ENCODE measurements around the gene LRSAM1. TPM values are rescaled to one million over a fixed set of nuclear protein-coding genes. Genes with fewer than 3 reads are reported as not detected.

The LRSAM1 gene
- total and polyA plus RNA-seq, 11 donors = 21.9 to 42.2 (median 31.6) TPM

DNA sequence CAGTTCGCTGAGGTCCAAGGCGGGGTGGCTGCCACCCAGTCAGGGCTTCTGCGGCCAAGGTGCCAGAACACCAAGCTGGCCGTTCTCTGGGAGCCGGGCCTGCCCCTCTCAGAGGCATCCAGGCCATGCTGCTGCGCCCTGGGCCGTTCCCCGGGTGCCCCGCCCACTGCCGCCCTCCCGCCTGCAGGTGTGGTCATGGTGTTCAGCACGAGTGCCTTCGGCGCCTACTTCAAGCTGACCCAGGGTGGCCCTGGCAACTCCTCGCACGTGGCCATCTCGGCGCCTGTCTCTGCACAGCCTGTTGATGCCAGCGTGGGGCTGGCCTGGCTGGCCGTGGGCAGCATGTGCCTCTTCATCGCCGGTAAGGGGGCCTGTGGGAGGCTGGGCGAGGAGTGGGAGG is 46.7 kb upstream of the LRSAM1 start:
- peaks cover 0 to 63% (median 39%) of the 10 kb centered on the region in 9 donors for H3K36me3 ChIP-seq
- ATAC-seq (no peak), DNase-seq (no peak)
- 87 to 96% (median 95%) methylated on average over 18 to 23 of the region's 23 CpGs for WGBS, 4 donors
- peaks cover 0 to 16% (median 11%) of the 10 kb centered on the region in 12 donors for H3K4me1 ChIP-seq
- TF ChIP-seq, protein P1, sequence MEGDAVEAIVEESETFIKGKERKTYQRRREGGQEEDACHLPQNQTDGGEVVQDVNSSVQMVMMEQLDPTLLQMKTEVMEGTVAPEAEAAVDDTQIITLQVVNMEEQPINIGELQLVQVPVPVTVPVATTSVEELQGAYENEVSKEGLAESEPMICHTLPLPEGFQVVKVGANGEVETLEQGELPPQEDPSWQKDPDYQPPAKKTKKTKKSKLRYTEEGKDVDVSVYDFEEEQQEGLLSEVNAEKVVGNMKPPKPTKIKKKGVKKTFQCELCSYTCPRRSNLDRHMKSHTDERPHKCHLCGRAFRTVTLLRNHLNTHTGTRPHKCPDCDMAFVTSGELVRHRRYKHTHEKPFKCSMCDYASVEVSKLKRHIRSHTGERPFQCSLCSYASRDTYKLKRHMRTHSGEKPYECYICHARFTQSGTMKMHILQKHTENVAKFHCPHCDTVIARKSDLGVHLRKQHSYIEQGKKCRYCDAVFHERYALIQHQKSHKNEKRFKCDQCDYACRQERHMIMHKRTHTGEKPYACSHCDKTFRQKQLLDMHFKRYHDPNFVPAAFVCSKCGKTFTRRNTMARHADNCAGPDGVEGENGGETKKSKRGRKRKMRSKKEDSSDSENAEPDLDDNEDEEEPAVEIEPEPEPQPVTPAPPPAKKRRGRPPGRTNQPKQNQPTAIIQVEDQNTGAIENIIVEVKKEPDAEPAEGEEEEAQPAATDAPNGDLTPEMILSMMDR (IDR thresholded peaks at IDR 0.05) = no peak
- TF ChIP-seq POLR2A (IDR thresholded peaks at IDR 0.05) = no peak
- intact Hi-C loops (cut with DNase I) = no loop called here
- H3K4me3 ChIP-seq = no peak overlapping the region
- H3K27ac ChIP-seq = no peak overlapping the region
- no peaks in the 10 kb centered on the region for H3K9me3 ChIP-seq
- H3K27me3 ChIP-seq = no peaks in the 10 kb centered on the region

DNA sequence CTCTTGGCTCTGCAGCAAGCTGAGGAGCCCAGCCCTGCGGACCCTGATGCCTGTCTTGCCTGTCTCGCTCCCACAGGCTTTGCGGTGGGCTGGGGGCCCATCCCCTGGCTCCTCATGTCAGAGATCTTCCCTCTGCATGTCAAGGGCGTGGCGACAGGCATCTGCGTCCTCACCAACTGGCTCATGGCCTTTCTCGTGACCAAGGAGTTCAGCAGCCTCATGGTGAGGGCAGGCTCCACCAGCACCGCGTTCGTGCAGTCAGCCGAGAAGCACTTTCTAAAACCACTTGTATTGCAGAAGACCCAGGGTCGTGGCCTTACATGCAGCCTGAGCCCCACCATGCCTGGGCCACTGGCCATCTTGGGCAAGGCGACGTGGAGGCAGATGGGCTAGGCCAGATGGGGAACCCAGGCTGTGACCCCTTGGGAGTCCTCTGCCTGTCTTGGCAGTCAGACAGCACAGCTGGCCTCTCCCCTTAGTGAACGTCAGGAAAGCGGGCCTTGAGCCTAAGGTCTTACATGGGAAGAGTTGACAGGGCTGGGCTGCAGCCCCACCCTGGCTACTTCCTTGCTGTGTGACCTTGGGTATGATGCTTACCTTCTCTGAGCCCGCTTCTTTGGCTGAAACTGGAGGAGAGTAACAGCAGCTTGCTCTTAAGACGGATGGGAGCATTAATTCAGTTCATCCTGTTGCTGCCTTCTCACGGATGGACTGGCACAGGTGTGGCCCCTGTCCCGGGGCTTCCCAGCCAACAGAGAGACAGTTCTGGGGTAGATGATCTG is 45.8 kb upstream of the LRSAM1 start:
- Histone ChIP-seq H3K27me3 (no peaks in the 10 kb centered on the region), H3K9me3 (no peaks in the 10 kb centered on the region), H3K36me3 (peaks cover 0 to 54% (median 37%) of the 10 kb centered on the region in 9 donors), H3K27ac (peak overlapping the region in 1 of 12 donors; percentile 72), H3K4me3 (no peak overlapping the region), H3K4me1 (peaks cover 0 to 16% (median 11%) of the 10 kb centered on the region in 12 donors)
- WGBS, 4 donors = 84 to 90% (median 89%) methylated on average over 9 to 20 of the region's 20 CpGs
- DNase-seq = no peak
- TF ChIP-seq, protein P1 (IDR thresholded peaks at IDR 0.05) = no peak
- TF ChIP-seq POLR2A (IDR thresholded peaks at IDR 0.05) = no peak
- peak in 1 of 4 donors; percentile 17 for ATAC-seq
- intact Hi-C loops (cut with DNase I) = no loop called here

DNA sequence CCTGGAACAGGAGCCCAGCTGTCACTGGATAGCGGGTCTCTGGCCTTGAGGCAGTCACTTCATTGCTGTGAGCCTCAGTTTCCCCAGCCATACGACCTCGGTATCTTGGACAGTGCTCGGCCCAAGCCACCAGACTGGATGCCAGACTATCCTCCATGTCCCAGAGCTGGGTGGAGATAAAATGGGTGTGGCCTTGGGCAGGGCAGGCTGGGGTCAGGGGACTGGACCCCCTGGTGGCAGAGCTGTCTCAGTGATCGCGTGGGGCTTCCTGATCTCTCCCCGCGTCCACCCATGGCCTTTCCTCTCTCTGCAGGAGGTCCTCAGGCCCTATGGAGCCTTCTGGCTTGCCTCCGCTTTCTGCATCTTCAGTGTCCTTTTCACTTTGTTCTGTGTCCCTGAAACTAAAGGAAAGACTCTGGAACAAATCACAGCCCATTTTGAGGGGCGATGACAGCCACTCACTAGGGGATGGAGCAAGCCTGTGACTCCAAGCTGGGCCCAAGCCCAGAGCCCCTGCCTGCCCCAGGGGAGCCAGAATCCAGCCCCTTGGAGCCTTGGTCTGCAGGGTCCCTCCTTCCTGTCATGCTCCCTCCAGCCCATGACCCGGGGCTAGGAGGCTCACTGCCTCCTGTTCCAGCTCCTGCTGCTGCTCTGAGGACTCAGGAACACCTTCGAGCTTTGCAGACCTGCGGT is 44.4 kb upstream of the LRSAM1 start:
- intact Hi-C loops (cut with DNase I) = no loop called here
- no peaks in the 10 kb centered on the region for H3K27me3 ChIP-seq
- H3K9me3 ChIP-seq = no peaks in the 10 kb centered on the region
- WGBS, 4 donors = 48 to 62% (median 53%) methylated on average over 9 to 13 of the region's 13 CpGs
- TF ChIP-seq POLR2A (IDR thresholded peaks at IDR 0.05) = no peak
- TF ChIP-seq, protein P1 (IDR thresholded peaks at IDR 0.05) = no peak
- H3K36me3 ChIP-seq = peaks cover 0 to 44% (median 28%) of the 10 kb centered on the region in 9 donors
- H3K4me3 ChIP-seq = no peak overlapping the region
- peak in 1 of 5 donors; percentile 63 for DNase-seq
- peak overlapping the region in 6 of 12 donors; percentile 8 to 72 (median 44) for H3K27ac ChIP-seq
- H3K4me1 ChIP-seq = peaks cover 0 to 16% (median 11%) of the 10 kb centered on the region in 12 donors
- peak in 3 of 4 donors; percentile 25 to 48 (median 31) for ATAC-seq

DNA sequence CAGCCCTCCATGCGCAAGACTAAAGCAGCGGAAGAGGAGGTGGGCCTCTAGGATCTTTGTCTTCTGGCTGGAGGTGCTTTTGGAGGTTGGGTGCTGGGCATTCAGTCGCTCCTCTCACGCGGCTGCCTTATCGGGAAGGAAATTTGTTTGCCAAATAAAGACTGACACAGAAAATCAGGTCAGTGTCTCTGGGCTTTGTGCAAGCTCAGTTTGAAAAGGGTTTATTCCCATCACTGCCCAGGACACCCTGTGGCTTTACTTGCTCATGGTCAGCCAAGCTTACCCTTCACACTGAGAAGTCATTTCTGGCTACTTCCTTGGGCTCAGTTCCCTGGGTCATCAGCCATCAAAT is 43.8 kb upstream of the LRSAM1 start:
- no peak for TF ChIP-seq POLR2A (IDR thresholded peaks at IDR 0.05)
- TF ChIP-seq, protein P1 (IDR thresholded peaks at IDR 0.05) = no peak
- ATAC-seq (no peak), DNase-seq (no peak)
- Histone ChIP-seq H3K27me3 (no peaks in the 10 kb centered on the region), H3K36me3 (peaks cover 0 to 42% (median 27%) of the 10 kb centered on the region in 9 donors), H3K4me3 (no peak overlapping the region), H3K9me3 (no peaks in the 10 kb centered on the region), H3K27ac (peak overlapping the region in 6 of 12 donors; percentile 8 to 72 (median 44)), H3K4me1 (peaks cover 0 to 16% (median 11%) of the 10 kb centered on the region in 12 donors)
- 37 to 56% (median 46%) methylated on average over 5 to 6 of the region's 6 CpGs for WGBS, 4 donors
- intact Hi-C loops (cut with DNase I) = no loop called here
